Endothelial cell of umbilical vein (primary cell): Measurements from ENCODE around the gene SLC44A5.

ENCODE experiments used
- CTCF ChIP-seq, 2 donors: IDR thresholded peaks; 1 replicate in 1 of 2; 2 replicates in 1 of 2; pipeline ENCODE4 v1.5.1; 2011; ENCODE audit warnings: low read length in 2 of 2, mild to moderate bottlenecking in 2 of 2, moderate library complexity in 2 of 2, control low read depth in 1 of 2, inconsistent platforms in 1 of 2, low read depth in 1 of 2; ENCODE audit not compliant: insufficient read depth in 1 of 2; ENCODE audit errors: extremely low read depth in 1 of 2
- EZH2 ChIP-seq: IDR thresholded peaks from 2 replicates; pipeline ENCODE4 v1.6.1; 2012; ENCODE audit warnings: borderline replicate concordance, low read depth, mild to moderate bottlenecking, moderate library complexity, low read length, inconsistent platforms; ENCODE audit not compliant: severe bottlenecking
- FOS ChIP-seq: IDR thresholded peaks from 2 replicates; pipeline ENCODE4 v1.6.1; 2011; ENCODE audit warnings: mild to moderate bottlenecking, low read length, moderate library complexity, borderline replicate concordance; ENCODE audit not compliant: insufficient read depth
- GATA2 ChIP-seq: IDR thresholded peaks from 2 replicates; pipeline ENCODE4 v1.7.0; 2011; ENCODE audit warnings: low read depth, mild to moderate bottlenecking, moderate library complexity, mixed read lengths, low read length; ENCODE audit not compliant: insufficient read length, insufficient read depth
- JUN ChIP-seq: IDR thresholded peaks from 2 replicates; pipeline ENCODE4 v1.6.1; 2011; ENCODE audit warnings: borderline replicate concordance, low read depth; ENCODE audit not compliant: insufficient read length, insufficient read depth
- MYC ChIP-seq: IDR thresholded peaks from one replicate; pipeline ENCODE4 v1.6.1; 2011; ENCODE audit warnings: mild to moderate bottlenecking, low read depth, low read length
- POLR2A ChIP-seq: IDR thresholded peaks from 2 replicates; pipeline ENCODE4 v1.6.1; 2012; ENCODE audit warnings: low read depth, mild to moderate bottlenecking, control low read depth, low read length
- POLR2AphosphoS5 ChIP-seq: IDR thresholded peaks from 2 replicates; pipeline ENCODE4 v1.6.1; 2012; ENCODE audit warnings: low read depth, mild to moderate bottlenecking, control low read depth, low read length, moderate library complexity; ENCODE audit not compliant: insufficient read depth
- TF ChIP-seq, protein P1 (sequence below): IDR thresholded peaks from 2 replicates; pipeline ENCODE4 v1.6.1; 2011; ENCODE audit not compliant: insufficient read depth, insufficient read length

DNA sequence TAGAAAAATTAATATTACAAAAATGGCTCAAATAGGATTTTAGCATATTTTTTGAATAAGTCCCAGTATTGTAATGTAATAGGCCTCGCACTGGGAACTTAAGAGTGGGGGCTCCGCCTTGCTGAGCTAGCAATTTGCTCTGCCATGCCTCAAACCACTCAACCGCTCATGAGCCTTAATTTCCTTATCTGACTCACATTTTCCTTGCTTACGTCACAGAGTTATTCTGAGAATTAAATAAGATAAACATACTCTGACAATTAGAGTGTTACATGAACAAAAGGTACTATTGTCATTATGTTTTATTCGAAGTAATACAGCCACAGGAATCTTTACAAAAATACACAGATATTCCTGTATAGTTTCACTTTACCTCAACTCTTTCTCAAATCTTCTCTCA lies 108.1 kb downstream of the SLC44A5 start:
- TF ChIP-seq POLR2A (no peak), FOS (peak; percentile 65), EZH2 (no peak), CTCF (IDR thresholded peaks at IDR 0.05; ENCODE audit: extremely low read depth in 1 of 2, insufficient read depth in 1 of 2, low read depth in 1 of 2, low read length in 2 of 2) (no peak), POLR2AphosphoS5 (peak; percentile 26), GATA2 (no peak), JUN (peak; percentile 85), MYC (no peak)
- TF ChIP-seq, protein P1, sequence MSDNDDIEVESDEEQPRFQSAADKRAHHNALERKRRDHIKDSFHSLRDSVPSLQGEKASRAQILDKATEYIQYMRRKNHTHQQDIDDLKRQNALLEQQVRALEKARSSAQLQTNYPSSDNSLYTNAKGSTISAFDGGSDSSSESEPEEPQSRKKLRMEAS, result no peak
